ENCODE results near the gene TGFB1I1.
A peak's percentile ranks its signal among the peaks of the same experiment; 100 is the strongest.

The TGFB1I1 gene

GRCh38 chr16:31467151-31467773 is 4.7 kb upstream of the TGFB1I1 start:
- DNase-seq (ENCODE audit: low spot score) = no peak
- ChIA-PET POLR2A (ENCODE audit: low non-redundant PET) (no interaction called here), CTCF (interaction anchor here (0.6 kb wide), 1 partner anchor 22 kb away, joined by 4 read pairs; no protein-coding TSS in a partner anchor)
- H3K27ac ChIP-seq = 0 out of 2 replicates have a peak overlapping the region, but pooled peaks have one; percentile 1
- no peak for TF ChIP-seq CTCF (conservative IDR thresholded peaks at IDR 0.05; ENCODE audit: low read depth)

GRCh38 chr16:31467858-31468257 is 4.1 kb upstream of the TGFB1I1 start:
- DNase-seq (ENCODE audit: low spot score) = no peak
- no peak overlapping the region for H3K27ac ChIP-seq
- ChIA-PET CTCF (interaction anchor here (0.6 kb wide), 1 partner anchor 21 kb away, joined by 4 read pairs; no protein-coding TSS in a partner anchor), POLR2A (ENCODE audit: low non-redundant PET) (no interaction called here)
- no peak for TF ChIP-seq CTCF (conservative IDR thresholded peaks at IDR 0.05; ENCODE audit: low read depth)

GRCh38 chr16:31470615-31471014 is 1.3 kb upstream of the TGFB1I1 start:
- DNase-seq (ENCODE audit: low spot score) = no peak
- TF ChIP-seq CTCF (conservative IDR thresholded peaks at IDR 0.05; ENCODE audit: low read depth) = no peak
- ChIA-PET CTCF (interaction anchor here (0.7 kb wide), 1 partner anchor 12 kb away, joined by 3 read pairs; no protein-coding TSS in a partner anchor), POLR2A (ENCODE audit: low non-redundant PET) (no interaction called here)
- H3K27ac ChIP-seq = peak overlapping the region; percentile 97

GRCh38 chr16:31471241-31471874 is 594 bp upstream of the TGFB1I1 start:
- POLR2A ChIA-PET (ENCODE audit: low non-redundant PET) = no interaction called here
- CTCF ChIA-PET = interaction anchor here (0.5 to 1.1 kb wide), 3 partner anchors 11 to 518 kb away, joined by 3 to 6 read pairs (median 4); no protein-coding TSS in a partner anchor
- H3K27ac ChIP-seq = peak overlapping the region; percentile 97
- TF ChIP-seq CTCF (conservative IDR thresholded peaks at IDR 0.05; ENCODE audit: low read depth) = no peak
- DNase-seq (ENCODE audit: low spot score) = no peak

- ChIA-PET POLR2A (ENCODE audit: low non-redundant PET) (interaction anchor here (0.6 kb wide), 1 partner anchor 35 kb away, joined by 3 read pairs; the partner anchor contains the start of gene RUSF1), CTCF (interaction anchor here (0.6 to 1.1 kb wide), 2 partner anchors 12 to 19 kb away, joined by 5 to 6 read pairs; no protein-coding TSS in a partner anchor)
- H3K27ac ChIP-seq = peak overlapping the region; percentile 97
- DNase-seq (ENCODE audit: low spot score) = peak; percentile 95
- TF ChIP-seq CTCF (conservative IDR thresholded peaks at IDR 0.05; ENCODE audit: low read depth) = peak; percentile 74
Observed at GRCh38 chr16:31472709-31473203, 804 bp downstream of the TGFB1I1 start.

- peak overlapping the region; percentile 97 for H3K27ac ChIP-seq
- ChIA-PET POLR2A (ENCODE audit: low non-redundant PET) (interaction anchor here (0.6 kb wide), 1 partner anchor 35 kb away, joined by 3 read pairs; the partner anchor contains the start of gene RUSF1), CTCF (interaction anchor here (0.6 kb wide), 1 partner anchor 18 kb away, joined by 5 read pairs; no protein-coding TSS in a partner anchor)
- TF ChIP-seq CTCF (conservative IDR thresholded peaks at IDR 0.05; ENCODE audit: low read depth) = no peak
- DNase-seq (ENCODE audit: low spot score) = no peak
Observed at GRCh38 chr16:31473264-31473984, 1.5 kb downstream of the TGFB1I1 start.
